H54 (cell line): ENCODE data around the gene S1PR3.
A peak's percentile ranks its signal among the peaks of the same experiment; 100 is the strongest.

Source experiments
- DNase-seq: peaks from one replicate; pipeline ENCODE4 v3.0.0; 2011; ENCODE audit warnings: low spot score, mixed read lengths; ENCODE audit not compliant: insufficient read length
- FAIRE-seq: peaks from 3 replicates; lab custom pipeline; 2011; peaks lifted over from hg19 to GRCh38; lab: Jason Lieb, UNC
- POLR2A ChIP-seq: IDR thresholded peaks from 2 replicates; pipeline ENCODE4 v1.6.1; 2011; ENCODE audit warnings: low read depth, mild to moderate bottlenecking, low read length

Gene S1PR3

GRCh38 chr9:88993871-88994460 is 2.7 kb downstream of the S1PR3 start:
- no peak for DNase-seq
- TF ChIP-seq POLR2A: no peak
- no peak for FAIRE-seq

GRCh38 chr9:88994469-88995199 is 3.4 kb downstream of the S1PR3 start:
- no peak for FAIRE-seq
- no peak for TF ChIP-seq POLR2A
- no peak for DNase-seq

GRCh38 chr9:88995200-88995577 is 3.9 kb downstream of the S1PR3 start:
- DNase-seq: no peak
- no peak for TF ChIP-seq POLR2A
- FAIRE-seq: no peak

- no peak for TF ChIP-seq POLR2A
- no peak for FAIRE-seq
These were observed 4.4 kb downstream of the S1PR3 start for GRCh38 chr9:88995627-88996026.

GRCh38 chr9:88996046-88996920 is 5.0 kb downstream of the S1PR3 start:
- no peak for DNase-seq
- no peak for FAIRE-seq
- no peak for TF ChIP-seq POLR2A

More at GRCh38 chr9:88995627-88996026, 4.4 kb downstream of the S1PR3 start:
- DNase-seq: no peak

GRCh38 chr9:88996921-88997235 is 5.6 kb downstream of the S1PR3 start:
- no peak for DNase-seq
- no peak for FAIRE-seq
- TF ChIP-seq POLR2A: no peak

- FAIRE-seq: no peak
- no peak for TF ChIP-seq POLR2A
- DNase-seq: no peak
These were observed 6.4 kb downstream of the S1PR3 start for GRCh38 chr9:88997646-88998045.

GRCh38 chr9:88998503-88998902 is 7.2 kb downstream of the S1PR3 start:
- no peak for TF ChIP-seq POLR2A
- FAIRE-seq: no peak
- no peak for DNase-seq

- no peak for FAIRE-seq
- no peak for DNase-seq
These were observed 7.6 kb downstream of the S1PR3 start for GRCh38 chr9:88998911-88999310.

GRCh38 chr9:89000371-89000781 is 9.1 kb downstream of the S1PR3 start:
- TF ChIP-seq POLR2A: no peak
- no peak for FAIRE-seq
- DNase-seq: no peak

More at GRCh38 chr9:88998911-88999310, 7.6 kb downstream of the S1PR3 start:
- TF ChIP-seq POLR2A: no peak

GRCh38 chr9:89000973-89001916 is 10.0 kb downstream of the S1PR3 start:
- peak; percentile 92 for DNase-seq
- FAIRE-seq: no peak
- TF ChIP-seq POLR2A: no peak

- no peak for TF ChIP-seq POLR2A
- FAIRE-seq: no peak
- DNase-seq: no peak
These were observed 10.8 kb downstream of the S1PR3 start for GRCh38 chr9:89001917-89002540.

- FAIRE-seq: no peak
- no peak for TF ChIP-seq POLR2A
- DNase-seq: no peak
These were observed 11.7 kb downstream of the S1PR3 start for GRCh38 chr9:89002987-89003386.

- no peak for TF ChIP-seq POLR2A
- DNase-seq (no peak), FAIRE-seq (no peak)
These were observed 14.1 kb downstream of the S1PR3 start for GRCh38 chr9:89005323-89005722.
